DND-41 (cell line): ENCODE results near the gene KLK4.

Experiments
- ATAC-seq: fragments of 200-7000 bp; cut with Tn5 transposase; 3 replicates; pipeline ENCODE4 v1.9.1; 2021; ENCODE audit warnings: low read depth; ENCODE audit not compliant: insufficient read depth
- DNase-seq: peaks from one replicate; pipeline ENCODE4 v3.0.0-alpha.2; 2020
- H2AFZ ChIP-seq: 2 replicates; pipeline ENCODE4 v1.6.0; 2012; ENCODE audit warnings: low read depth, low read length
- H3K27ac ChIP-seq: 2 replicates; pipeline ENCODE4 v1.5.1; 2012; ENCODE audit warnings: low read length, inconsistent platforms
- H3K27me3 ChIP-seq: fragments of 200-600 bp; sonication (generic); 2 replicates; pipeline ENCODE4 v1.6.0; 2012; ENCODE audit warnings: low read length, mild to moderate bottlenecking, inconsistent platforms; ENCODE audit not compliant: insufficient read depth, poor library complexity
- H3K36me3 ChIP-seq: 2 replicates; pipeline ENCODE4 v1.5.1; 2012; ENCODE audit warnings: low read length, inconsistent platforms; ENCODE audit not compliant: insufficient read depth
- H3K4me1 ChIP-seq: 2 replicates; pipeline ENCODE4 v1.5.1; 2012; ENCODE audit warnings: mild to moderate bottlenecking, low read length; ENCODE audit not compliant: insufficient read depth
- H3K4me2 ChIP-seq: 2 replicates; pipeline ENCODE4 v1.6.0; 2012; ENCODE audit warnings: mild to moderate bottlenecking, moderate library complexity, low read length, inconsistent platforms; ENCODE audit not compliant: insufficient read depth
- H3K4me3 ChIP-seq, 2 experiments: fragments of 200-600 bp in 1 of 2; shearing (Covaris generic) in 1 of 2; 2 replicates each; pipeline ENCODE4 v1.5.1; 2012 to 2016; ENCODE audit warnings: inconsistent platforms in 2 of 2, low read length in 2 of 2, mild to moderate bottlenecking in 2 of 2, low read depth in 1 of 2, moderate library complexity in 1 of 2
- H3K79me2 ChIP-seq: 2 replicates; pipeline ENCODE4 v1.6.0; 2012; ENCODE audit warnings: low read length, inconsistent platforms; ENCODE audit not compliant: insufficient read depth
- H3K9ac ChIP-seq: 2 replicates; pipeline ENCODE4 v1.6.0; 2012; ENCODE audit warnings: low read depth, mild to moderate bottlenecking, inconsistent platforms, low read length, moderate library complexity
- H3K9me3 ChIP-seq: 2 replicates; pipeline ENCODE4 v1.5.1; 2012; ENCODE audit warnings: low read length, moderate library complexity, mild to moderate bottlenecking, inconsistent platforms; ENCODE audit not compliant: insufficient read depth, severe bottlenecking
- H4K20me1 ChIP-seq: 2 replicates; pipeline ENCODE4 v1.6.0; 2012; ENCODE audit warnings: low read length; ENCODE audit not compliant: insufficient read depth
- CTCF ChIP-seq: IDR thresholded peaks from 2 replicates; pipeline ENCODE4 v1.5.1; 2012; ENCODE audit warnings: borderline replicate concordance, low read length, moderate library complexity, mild to moderate bottlenecking; ENCODE audit not compliant: poor library complexity, severe bottlenecking; ENCODE audit errors: extremely low read depth
- EZH2 ChIP-seq: IDR thresholded peaks from 3 replicates; pipeline ENCODE4 v1.6.1; 2012; ENCODE audit warnings: borderline replicate concordance, low read depth, mild to moderate bottlenecking, moderate library complexity, low read length, inconsistent platforms; ENCODE audit not compliant: severe bottlenecking

The KLK4 gene

GRCh38 chr19:50952910-50953309 is 41.7 kb upstream of the KLK4 start, which contains the start of gene KLK5:
TSS of gene KLK5 (minus strand) at chr19:50953038. CDS start at chr19:50952657, 381 bp downstream.
- TF ChIP-seq EZH2 (no peak), CTCF (no peak)
- Histone ChIP-seq H3K4me2 (no peak within 1 kb of the TSS), H3K79me2 (no peaks in the 10 kb centered on the region), H3K9me3 (no peaks in the 10 kb centered on the region), H3K4me3 (no peak within 1 kb of the TSS), H3K9ac (no peak within 1 kb of the TSS), H3K4me1 (no peaks in the 10 kb centered on the region), H3K36me3 (no peaks in the 10 kb centered on the region), H2AFZ (no peak within 1 kb of the TSS), H3K27ac (no peak within 1 kb of the TSS), H4K20me1 (no peaks in the 10 kb centered on the region; the same call in 1 of the 2 replicates), H3K27me3 (no peaks in the 10 kb centered on the region)
- ATAC-seq (no peak), DNase-seq (no peak)

- Histone ChIP-seq H3K4me3 (no peak overlapping the region), H3K9me3 (no peaks in the 10 kb centered on the region), H3K4me2 (no peak overlapping the region), H3K27ac (no peak overlapping the region), H3K4me1 (no peaks in the 10 kb centered on the region), H3K36me3 (no peaks in the 10 kb centered on the region), H3K27me3 (no peaks in the 10 kb centered on the region), H3K9ac (no peak overlapping the region), H2AFZ (no peak overlapping the region), H4K20me1 (no peaks in the 10 kb centered on the region; the same call in 1 of the 2 replicates), H3K79me2 (no peaks in the 10 kb centered on the region)
- no peak for DNase-seq
- TF ChIP-seq CTCF (no peak), EZH2 (no peak)
- no peak for ATAC-seq
Observed at GRCh38 chr19:50949861-50950260, 38.7 kb upstream of the KLK4 start.

GRCh38 chr19:50947123-50947522 is 35.9 kb upstream of the KLK4 start:
- no peaks in the 10 kb centered on the region for H3K4me1 ChIP-seq
- no peaks in the 10 kb centered on the region for H3K27me3 ChIP-seq
- ATAC-seq, result no peak
- no peaks in the 10 kb centered on the region for H3K36me3 ChIP-seq
- H3K9me3 ChIP-seq, result no peaks in the 10 kb centered on the region
- no peak overlapping the region for H2AFZ ChIP-seq
- DNase-seq, result no peak
- no peak overlapping the region for H3K4me2 ChIP-seq
- no peaks in the 10 kb centered on the region for H4K20me1 ChIP-seq
- H3K79me2 ChIP-seq, result no peaks in the 10 kb centered on the region
- no peak overlapping the region for H3K27ac ChIP-seq
- no peak overlapping the region for H3K9ac ChIP-seq
- no peak overlapping the region for H3K4me3 ChIP-seq
- TF ChIP-seq CTCF, result no peak

- no peaks in the 10 kb centered on the region for H4K20me1 ChIP-seq
- H3K9ac ChIP-seq, result no peak overlapping the region
- no peak overlapping the region for H3K4me3 ChIP-seq
- no peaks in the 10 kb centered on the region for H3K4me1 ChIP-seq
- no peak overlapping the region for H2AFZ ChIP-seq
- no peaks in the 10 kb centered on the region for H3K27me3 ChIP-seq
- H3K36me3 ChIP-seq, result no peaks in the 10 kb centered on the region
- DNase-seq (no peak), ATAC-seq (no peak)
- no peak overlapping the region for H3K27ac ChIP-seq
- H3K9me3 ChIP-seq, result no peaks in the 10 kb centered on the region
- TF ChIP-seq CTCF (no peak), EZH2 (no peak)
- H3K4me2 ChIP-seq, result no peak overlapping the region
- H3K79me2 ChIP-seq, result no peaks in the 10 kb centered on the region
Observed at GRCh38 chr19:50944795-50945194, 33.6 kb upstream of the KLK4 start.
